Activated T-helper 1 cell treated with anti-CD3 and anti-CD28 coated beads, Interleukin-12 subunit alpha, Interleukin-12 subunit beta, Interleukin-2, Interleukin-4 antibody, amounts not matched to agents 30 ng/mL and 10 ng/mL and 1 ng/mL, durations not matched to agents 14 hours and 24 hours and 36 hours (primary cell): ENCODE measurements around the gene TMEM51. TPM values are rescaled to one million over a fixed set of nuclear protein-coding genes. Genes with fewer than 3 reads are reported as not detected.

Source experiments
- DNase-seq: peaks from one replicate; pipeline ENCODE4 v3.0.0; 2021; ENCODE audit warnings: low spot score
- H3K27ac Mint-ChIP-seq: one replicate; pipeline ENCODE4 v1.8.0; 2021; ENCODE audit warnings: mild to moderate bottlenecking, mixed read lengths
- H3K27me3 Mint-ChIP-seq: one replicate; pipeline ENCODE4 v1.8.0; 2022; ENCODE audit warnings: mild to moderate bottlenecking, moderate library complexity, mixed read lengths; ENCODE audit not compliant: insufficient read depth
- H3K36me3 Mint-ChIP-seq: one replicate; pipeline ENCODE4 v1.8.0; 2021; ENCODE audit warnings: low read depth, mixed read lengths
- H3K4me1 Mint-ChIP-seq: one replicate; pipeline ENCODE4 v1.8.0; 2021; ENCODE audit warnings: low read depth, mixed read lengths
- H3K4me3 Mint-ChIP-seq: one replicate; pipeline ENCODE4 v1.8.0; 2021; ENCODE audit warnings: mild to moderate bottlenecking, moderate library complexity, mixed read lengths
- H3K9me3 Mint-ChIP-seq: one replicate; pipeline ENCODE4 v1.8.0; 2021; ENCODE audit warnings: mixed read lengths
- intact Hi-C: fragments of 100-400 bp; cut with micrococcal nuclease; formaldehyde crosslinking; loops from one replicate; pipeline ENCODE4 v1.15.1; 2024
- total RNA-seq: library from RNA; stranded (reverse); gene quantifications from 2 replicates; pipeline ENCODE4 v1.2.3, GENCODE V29; 2022

The TMEM51 gene
- total RNA-seq, 1 donor from 2014 or later = 0.21 TPM

DNA sequence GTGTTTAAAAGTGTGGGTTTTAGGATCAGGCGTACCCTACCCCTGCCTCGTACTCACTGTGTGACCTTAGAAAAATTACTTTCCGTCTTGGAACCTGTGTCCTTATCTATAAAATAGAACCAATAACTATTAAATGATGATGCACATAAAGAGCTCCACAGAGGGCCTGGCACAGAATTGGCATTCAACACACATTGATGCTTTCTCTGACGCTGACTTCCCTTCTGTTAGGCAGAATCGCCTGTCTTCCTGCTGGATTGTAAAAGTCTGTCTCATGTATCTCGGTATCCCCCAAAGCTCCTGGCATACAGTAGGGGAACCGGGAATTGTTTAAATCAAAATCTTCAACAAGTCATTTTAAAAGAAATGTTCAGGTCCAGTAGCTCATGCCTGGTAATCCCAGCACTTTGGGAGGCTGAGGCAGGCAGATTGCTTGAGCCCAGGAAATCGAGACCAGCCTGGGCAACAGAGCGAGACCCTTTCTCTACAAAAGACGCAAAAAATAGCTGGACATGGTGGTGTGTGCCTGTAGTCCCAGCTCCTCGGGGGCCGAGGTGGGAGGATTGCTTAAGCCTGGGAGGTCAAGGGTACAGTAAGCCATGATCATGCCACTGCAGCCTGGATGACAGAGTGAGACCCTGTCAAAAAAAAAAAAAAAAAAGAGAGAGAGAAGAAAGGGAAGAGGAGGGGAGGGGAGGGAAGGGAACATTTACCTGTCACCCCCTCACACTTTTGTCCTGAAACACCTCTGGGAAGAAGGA is 52.2 kb downstream of the TMEM51 start:
- Mint-ChIP-seq H3K36me3 (no peaks in the 10 kb centered on the region), H3K9me3 (no peaks in the 10 kb centered on the region), H3K4me1 (no peaks in the 10 kb centered on the region), H3K4me3 (no peak overlapping the region), H3K27me3 (peaks cover 19% of the 10 kb centered on the region), H3K27ac (no peak overlapping the region)
- no peak for DNase-seq
- intact Hi-C loops = no loop called here

DNA sequence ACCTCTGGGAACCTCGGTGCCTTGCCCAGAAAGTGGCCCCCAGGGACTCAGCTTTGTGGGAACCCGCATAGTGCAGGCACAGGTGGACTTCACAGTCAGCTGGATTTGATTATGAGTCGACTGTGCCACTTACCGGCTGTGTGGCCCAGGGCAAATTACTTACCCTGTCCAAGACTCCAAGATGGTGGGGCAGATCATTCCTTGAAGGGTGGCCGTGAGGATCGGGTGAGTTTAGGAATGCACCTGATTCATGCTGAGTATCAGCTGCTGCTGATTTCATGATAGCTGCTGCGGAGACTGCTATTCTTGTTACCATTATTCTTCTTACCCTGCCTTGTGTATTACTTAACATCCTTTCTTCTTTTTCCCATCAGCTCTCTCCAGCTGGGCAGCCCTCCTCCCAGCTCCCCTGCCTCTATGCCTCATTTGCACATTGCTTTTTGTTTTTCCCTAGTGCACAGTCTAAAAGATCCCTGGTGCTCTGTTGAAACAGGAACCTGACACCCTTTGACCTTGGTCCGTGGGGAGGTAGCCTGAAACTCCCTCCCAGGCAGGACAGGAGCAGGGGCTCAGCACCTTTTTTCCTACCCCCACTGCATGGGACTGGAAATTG is 53.0 kb downstream of the TMEM51 start:
- no peak for DNase-seq
- Mint-ChIP-seq H3K27me3 (peaks cover 27% of the 10 kb centered on the region), H3K9me3 (no peaks in the 10 kb centered on the region), H3K4me3 (no peak overlapping the region), H3K27ac (no peak overlapping the region), H3K36me3 (no peaks in the 10 kb centered on the region), H3K4me1 (no peaks in the 10 kb centered on the region)
- intact Hi-C loops = no loop called here

DNA sequence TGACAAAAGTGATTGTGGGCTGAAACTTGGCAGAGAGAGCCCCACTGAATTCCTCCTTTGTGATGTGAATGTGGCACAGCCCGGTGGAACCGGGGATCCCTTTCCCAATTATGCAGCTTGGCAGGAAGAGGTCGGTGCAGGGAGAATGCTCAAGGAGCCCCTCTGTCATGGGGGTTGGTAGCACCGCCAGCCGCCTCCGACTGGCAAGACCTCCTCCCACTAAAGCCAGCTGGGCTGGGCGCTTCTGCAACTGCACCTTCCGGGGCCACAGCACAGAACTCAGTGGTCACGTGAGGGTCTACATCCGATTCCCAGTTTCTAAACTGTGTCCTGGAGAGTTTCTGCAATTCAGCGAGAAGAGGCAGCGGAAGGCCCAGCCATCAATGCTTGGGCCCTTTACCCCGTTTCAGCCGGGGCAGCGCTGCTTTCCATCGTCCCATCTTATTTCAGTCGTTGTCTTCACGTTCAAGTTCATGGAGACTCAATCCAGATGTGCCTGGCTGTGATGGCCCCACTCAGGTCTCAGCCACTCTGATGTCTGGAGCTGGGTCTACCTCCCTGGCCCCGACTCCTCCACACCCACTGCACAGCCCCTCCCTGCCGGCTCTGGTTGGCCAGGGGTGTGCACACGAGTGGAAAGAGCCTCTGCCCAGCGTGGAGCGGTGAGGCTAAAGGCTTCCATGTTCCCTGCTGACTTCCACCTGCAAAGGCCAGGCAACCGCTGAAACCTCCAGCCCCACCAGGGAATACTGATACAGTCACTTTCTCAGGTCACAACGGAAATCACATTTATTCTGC is 53.7 kb downstream of the TMEM51 start:
- DNase-seq = no peak
- Mint-ChIP-seq H3K4me3 (no peak overlapping the region), H3K4me1 (no peaks in the 10 kb centered on the region), H3K9me3 (no peaks in the 10 kb centered on the region), H3K27me3 (peaks cover 27% of the 10 kb centered on the region), H3K36me3 (no peaks in the 10 kb centered on the region), H3K27ac (no peak overlapping the region)
- intact Hi-C loops = no loop called here

DNA sequence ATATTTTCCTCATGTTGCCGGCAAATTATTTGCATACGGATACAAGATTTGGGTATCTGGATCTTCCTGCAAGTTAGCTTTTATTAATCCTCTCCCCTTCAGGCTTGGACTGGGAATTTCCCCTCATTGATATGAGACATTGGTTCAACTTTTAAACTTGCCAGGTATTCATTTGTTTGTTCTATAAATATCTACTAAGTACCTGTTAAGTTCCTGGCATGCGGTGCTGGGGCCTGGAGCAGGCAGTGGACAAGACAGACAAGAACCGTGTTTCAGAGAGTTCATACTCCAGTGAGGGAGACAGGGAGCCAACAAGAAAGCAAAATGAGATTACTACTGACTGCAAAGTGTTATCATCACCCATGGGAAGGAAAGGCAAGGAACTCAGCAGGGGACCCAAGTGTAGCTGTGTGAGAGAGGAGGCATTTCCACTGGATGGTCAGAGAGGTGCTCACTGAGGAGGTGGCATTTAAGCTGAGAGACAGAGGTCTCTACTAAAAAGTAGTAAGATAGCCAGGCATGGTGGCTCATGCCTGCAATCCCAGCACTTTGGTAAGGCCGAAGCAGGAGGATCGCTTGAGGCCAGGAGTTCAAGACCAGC is 54.4 kb downstream of the TMEM51 start:
- Mint-ChIP-seq H3K4me1 (no peaks in the 10 kb centered on the region), H3K9me3 (no peaks in the 10 kb centered on the region), H3K36me3 (no peaks in the 10 kb centered on the region), H3K27me3 (peaks cover 27% of the 10 kb centered on the region), H3K27ac (no peak overlapping the region), H3K4me3 (no peak overlapping the region)
- no peak for DNase-seq
- intact Hi-C loops = no loop called here

DNA sequence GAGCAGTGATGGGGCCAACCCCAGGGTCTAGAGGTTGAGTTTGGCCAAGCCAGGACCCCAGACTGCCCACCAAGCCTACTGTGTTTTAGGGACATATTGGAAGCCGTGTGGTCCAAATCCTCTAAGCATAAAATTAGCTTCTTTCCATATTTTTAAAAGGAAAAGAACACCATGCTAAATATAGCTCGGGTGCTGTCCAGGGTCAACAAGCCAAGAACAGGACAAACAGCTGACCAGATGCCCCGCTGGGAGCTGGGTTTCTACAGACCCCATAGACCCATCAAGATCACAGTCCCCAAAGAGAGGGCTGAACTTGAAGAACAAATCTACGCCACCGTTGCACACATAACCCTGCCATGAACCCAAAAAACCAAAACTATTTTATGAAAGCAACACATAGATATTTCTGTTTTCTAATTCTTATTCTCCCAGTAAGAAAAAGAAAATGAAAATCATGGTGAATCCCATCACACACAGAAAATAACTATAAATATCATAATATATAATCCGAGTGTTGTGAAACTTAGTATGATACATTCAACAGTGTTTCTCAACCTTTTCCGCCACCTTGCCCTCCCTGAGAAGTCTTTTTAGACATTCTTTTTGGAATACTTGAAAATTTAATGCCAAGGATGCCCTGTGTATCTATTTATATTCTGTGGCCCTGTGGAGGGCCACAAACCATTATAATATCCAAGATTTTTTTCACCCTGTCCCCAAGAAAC is 57.3 kb downstream of the TMEM51 start:
- intact Hi-C loops = loop anchor here (5.0 kb wide), 1 partner anchor 84 kb away; no protein-coding TSS in a partner anchor
- no peaks in the 10 kb centered on the region for H3K36me3 Mint-ChIP-seq

DNA sequence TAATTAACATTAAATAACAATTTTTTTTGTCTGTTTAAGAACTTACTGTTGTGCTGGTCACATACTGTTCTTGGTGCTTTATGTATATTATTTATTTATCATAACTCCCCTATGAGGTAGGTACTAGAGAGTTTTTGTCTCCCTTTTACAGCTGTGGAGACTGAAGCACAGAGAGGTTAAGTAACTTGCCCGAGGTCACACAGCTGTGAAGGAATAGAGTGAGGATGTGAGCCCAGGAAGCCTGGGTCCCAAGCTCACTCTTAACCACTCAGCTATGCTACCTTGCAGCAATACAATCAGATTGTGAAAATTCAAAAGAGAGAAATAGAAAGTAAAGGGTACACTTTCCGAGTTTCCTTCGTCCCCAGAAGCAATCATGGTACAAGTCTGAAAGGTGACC is 57.9 kb downstream of the TMEM51 start:
- Mint-ChIP-seq H3K4me3 (no peak overlapping the region), H3K27me3 (peaks cover 22% of the 10 kb centered on the region), H3K36me3 (no peaks in the 10 kb centered on the region), H3K27ac (no peak overlapping the region), H3K9me3 (no peaks in the 10 kb centered on the region), H3K4me1 (no peaks in the 10 kb centered on the region)
- no peak for DNase-seq
- intact Hi-C loops = loop anchor here (5.0 kb wide), 1 partner anchor 84 kb away; no protein-coding TSS in a partner anchor

More for the DNA sequence above, 57.3 kb downstream of the TMEM51 start:
- Mint-ChIP-seq H3K27me3 (peaks cover 22% of the 10 kb centered on the region), H3K9me3 (no peaks in the 10 kb centered on the region), H3K27ac (no peak overlapping the region), H3K4me3 (no peak overlapping the region), H3K4me1 (no peaks in the 10 kb centered on the region)
- no peak for DNase-seq

DNA sequence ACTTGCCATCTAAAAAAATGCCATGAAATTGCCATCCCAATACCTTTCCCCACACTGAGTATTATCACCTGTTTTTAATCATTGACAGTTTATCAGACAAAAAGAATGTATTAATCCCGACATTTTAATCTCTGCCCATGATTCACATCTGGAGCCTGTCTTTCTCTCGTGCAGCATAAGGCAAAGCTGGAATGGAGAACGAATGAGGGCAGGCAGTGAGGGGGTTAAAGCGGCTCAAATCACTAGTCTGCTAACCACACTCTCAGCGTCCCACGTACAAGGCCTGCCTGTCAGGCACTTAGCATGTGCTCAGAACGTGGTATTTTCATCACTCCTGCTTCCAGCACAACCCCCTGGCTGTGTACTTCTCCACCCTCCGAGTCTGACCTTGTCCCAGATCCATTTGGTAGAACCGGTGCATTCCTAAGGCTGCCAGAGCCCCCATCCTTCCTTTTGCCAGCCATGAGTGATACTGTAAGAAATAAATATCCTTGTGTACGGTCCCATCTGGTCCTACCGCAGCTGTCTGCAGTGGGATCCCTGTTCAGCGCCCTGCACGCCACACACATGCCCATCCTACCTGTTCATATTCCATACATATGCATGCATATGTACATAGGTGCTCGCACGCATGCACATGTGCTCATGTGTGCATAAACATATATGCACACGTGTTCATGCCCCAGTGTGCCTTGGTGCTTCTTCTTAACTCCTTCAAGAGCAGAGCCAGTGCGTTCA is 58.8 kb downstream of the TMEM51 start:
- Mint-ChIP-seq H3K27me3 (peaks cover 22% of the 10 kb centered on the region), H3K36me3 (no peaks in the 10 kb centered on the region), H3K27ac (no peak overlapping the region), H3K4me3 (no peak overlapping the region), H3K4me1 (no peaks in the 10 kb centered on the region), H3K9me3 (no peaks in the 10 kb centered on the region)
- intact Hi-C loops = loop anchor here (5.0 kb wide), 1 partner anchor 85 kb away; no protein-coding TSS in a partner anchor
- no peak for DNase-seq

DNA sequence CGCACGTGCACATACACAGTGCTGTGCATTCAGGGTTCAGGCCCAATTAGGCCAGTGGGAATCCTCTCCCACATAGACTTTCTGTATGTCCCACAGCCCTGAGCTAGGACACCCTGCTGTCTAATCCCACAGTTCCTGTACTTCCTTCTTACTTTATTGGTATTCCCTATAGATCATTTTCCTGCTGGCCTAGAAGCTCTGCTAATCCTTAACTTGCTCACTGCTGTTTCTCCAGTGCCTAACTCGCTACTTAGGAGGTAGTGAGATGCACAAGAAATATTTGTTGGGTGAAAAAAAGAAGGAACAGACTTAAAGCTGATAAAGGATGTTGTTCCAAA is 59.4 kb downstream of the TMEM51 start:
- DNase-seq = no peak
- Mint-ChIP-seq H3K4me1 (no peaks in the 10 kb centered on the region), H3K27me3 (peaks cover 23% of the 10 kb centered on the region), H3K27ac (no peak overlapping the region), H3K9me3 (no peaks in the 10 kb centered on the region), H3K4me3 (no peak overlapping the region), H3K36me3 (no peaks in the 10 kb centered on the region)
- intact Hi-C loops = loop anchor here (5.0 kb wide), 1 partner anchor 86 kb away; no protein-coding TSS in a partner anchor

DNA sequence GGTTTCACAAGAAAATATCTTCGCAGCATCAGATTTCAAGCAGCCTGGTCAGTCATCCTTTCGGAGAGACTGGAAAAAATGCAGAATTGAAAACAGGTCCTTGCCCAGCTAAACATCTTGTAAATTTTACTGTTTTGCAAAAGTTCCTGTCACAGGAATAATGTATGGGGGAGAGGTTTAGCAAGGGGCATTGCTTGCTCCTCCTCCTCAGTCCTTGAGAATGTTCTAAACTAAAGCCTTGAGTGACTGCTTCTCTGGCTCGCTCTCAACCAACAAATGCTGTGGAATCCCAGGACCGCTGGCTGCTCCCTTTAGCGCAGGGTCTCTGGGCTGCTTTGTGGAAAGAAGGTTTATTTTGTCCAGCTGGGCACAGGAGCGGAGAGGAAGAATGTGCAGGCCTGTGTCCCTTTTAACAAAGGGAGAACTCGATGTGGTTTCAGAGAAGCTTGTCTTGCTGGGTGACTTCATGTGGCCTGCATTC is 59.8 kb downstream of the TMEM51 start:
- Mint-ChIP-seq H3K9me3 (no peaks in the 10 kb centered on the region), H3K27me3 (peaks cover 24% of the 10 kb centered on the region), H3K4me1 (no peaks in the 10 kb centered on the region), H3K36me3 (no peaks in the 10 kb centered on the region), H3K27ac (no peak overlapping the region), H3K4me3 (no peak overlapping the region)
- intact Hi-C loops = loop anchor here (5.0 kb wide), 1 partner anchor 86 kb away; no protein-coding TSS in a partner anchor
- DNase-seq = no peak

DNA sequence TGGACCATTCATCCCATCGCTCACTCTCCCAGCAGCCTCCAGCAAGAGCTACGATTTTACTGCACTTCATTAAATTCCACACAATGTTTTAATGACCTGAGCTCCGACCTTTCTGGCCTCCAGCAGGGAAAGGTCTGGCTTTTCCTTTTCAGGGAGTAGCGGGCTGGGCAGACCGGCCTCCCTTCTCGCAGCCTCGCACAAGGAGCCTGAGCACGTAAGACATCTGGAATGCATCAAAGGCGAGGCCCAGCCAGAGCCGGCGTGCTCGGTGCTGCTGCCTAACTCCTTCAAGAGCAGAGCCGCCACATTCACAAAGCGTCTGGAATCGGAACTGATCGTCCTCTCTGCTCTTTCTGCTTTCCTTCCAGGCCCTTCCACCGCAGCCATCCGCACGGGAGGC is 61.0 kb downstream of the TMEM51 start:
- Mint-ChIP-seq H3K4me1 (peaks cover 5% of the 10 kb centered on the region), H3K36me3 (no peaks in the 10 kb centered on the region), H3K4me3 (no peak overlapping the region), H3K27me3 (peaks cover 29% of the 10 kb centered on the region), H3K27ac (no peak overlapping the region), H3K9me3 (no peaks in the 10 kb centered on the region)
- no peak for DNase-seq
- intact Hi-C loops = loop anchor here (5.0 kb wide), 1 partner anchor 87 kb away; no protein-coding TSS in a partner anchor

DNA sequence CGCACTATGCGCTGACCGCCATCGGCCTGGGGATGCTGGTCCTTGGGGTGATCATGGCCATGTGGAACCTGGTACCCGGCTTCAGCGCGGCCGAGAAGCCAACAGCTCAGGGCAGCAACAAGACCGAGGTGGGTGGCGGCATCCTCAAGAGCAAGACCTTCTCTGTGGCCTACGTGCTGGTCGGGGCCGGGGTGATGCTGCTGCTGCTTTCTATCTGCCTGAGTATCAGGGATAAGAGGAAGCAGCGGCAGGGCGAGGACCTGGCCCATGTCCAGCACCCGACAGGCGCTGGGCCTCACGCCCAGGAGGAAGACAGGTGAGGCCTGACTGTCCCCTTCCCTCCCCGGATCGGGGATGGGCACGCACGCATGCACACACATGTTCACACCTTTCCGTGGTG is 61.6 kb downstream of the TMEM51 start:
- H3K4me3 Mint-ChIP-seq = no peak overlapping the region
- H3K27me3 Mint-ChIP-seq = peaks cover 26% of the 10 kb centered on the region
- intact Hi-C loops = loop anchor here (5.0 kb wide), 1 partner anchor 57 kb away; no protein-coding TSS in a partner anchor
- H3K4me1 Mint-ChIP-seq = peaks cover 5% of the 10 kb centered on the region
- no peaks in the 10 kb centered on the region for H3K36me3 Mint-ChIP-seq
- no peaks in the 10 kb centered on the region for H3K9me3 Mint-ChIP-seq
- no peak overlapping the region for H3K27ac Mint-ChIP-seq
- no peak for DNase-seq
